GM23248 (cell line): ENCODE measurements around the gene COMMD1.

Source experiments
- EZH2 ChIP-seq: fragments of 200-600 bp; sonication (generic); IDR thresholded peaks from 2 replicates; pipeline ENCODE4 v1.6.1; 2018; ENCODE audit warnings: antibody characterized with exemption, mild to moderate bottlenecking; ENCODE audit not compliant: insufficient read depth, poor library complexity, severe bottlenecking
- EZH2phosphoT487 ChIP-seq: fragments of 200-600 bp; sonication (generic); IDR thresholded peaks from 2 replicates; pipeline ENCODE4 v1.6.1; 2018; ENCODE audit warnings: antibody characterized with exemption, moderate library complexity, mild to moderate bottlenecking, low read depth; ENCODE audit not compliant: insufficient read depth

GRCh38 chr2:62010632-62011256, 105.3 kb downstream of the COMMD1 start:
- TF ChIP-seq EZH2phosphoT487 (no peak), EZH2 (no peak)
